IPS-NIHi7 (cell line): ENCODE measurements around the gene TMEM272.
A peak's percentile ranks its signal among the peaks of the same experiment; 100 is the strongest.
"Not testable (repeated sequence)": the region's sequence is repeated elsewhere in the genome, so short reads cannot be mapped to it uniquely, and the experiment has no call there.

Experiments
- DNase-seq: peaks from one replicate; pipeline ENCODE4 v3.0.0; 2012; ENCODE audit warnings: mixed read lengths; ENCODE audit errors: extremely low spot score

The TMEM272 gene

GRCh38 chr13:51825681-51826254 lies 19.2 kb downstream of the TMEM272 start:
- no peak for DNase-seq

- no peak for DNase-seq
Measured at GRCh38 chr13:51825165-51825592, 19.8 kb downstream of the TMEM272 start.

DNA sequence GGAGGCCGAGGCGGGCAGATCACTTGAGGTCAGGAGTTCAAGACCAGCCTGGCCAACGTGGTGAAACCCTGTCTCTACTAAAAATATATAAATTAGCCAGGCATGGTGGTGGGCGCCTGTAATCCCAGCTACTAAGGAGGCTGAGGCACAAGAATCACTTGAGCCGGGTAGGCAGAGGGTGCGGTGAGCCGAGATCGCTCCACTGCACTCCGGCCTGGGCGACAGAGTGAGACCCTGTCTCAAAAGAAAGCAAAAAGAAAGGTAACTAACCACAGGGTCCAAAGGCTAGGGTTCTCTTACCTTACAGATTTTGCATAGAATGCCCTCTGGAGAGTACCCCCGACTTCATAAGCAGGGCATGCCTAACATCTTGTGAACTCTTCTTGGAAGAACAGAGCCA lies 20.3 kb downstream of the TMEM272 start:
- not testable (repeated sequence) for DNase-seq

DNA sequence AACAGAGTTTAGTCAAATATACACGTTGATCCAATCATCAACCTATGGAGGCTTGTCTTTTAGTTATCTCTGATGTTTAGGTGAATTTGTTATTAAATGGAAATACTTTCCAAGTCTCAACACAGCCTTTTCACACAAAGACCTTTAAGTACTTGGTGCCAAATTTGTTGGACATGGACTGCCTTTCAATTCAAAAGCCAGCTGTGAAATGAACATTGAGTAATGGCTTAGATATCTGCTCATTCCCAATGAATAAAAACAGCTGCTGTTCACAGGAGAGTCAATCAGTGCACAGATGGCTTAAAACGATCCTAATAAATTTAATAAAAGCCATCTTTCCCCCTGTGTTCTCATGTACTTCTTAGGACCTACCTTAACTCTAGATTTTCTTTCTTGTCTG lies 21.1 kb downstream of the TMEM272 start:
- DNase-seq, result no peak

DNA sequence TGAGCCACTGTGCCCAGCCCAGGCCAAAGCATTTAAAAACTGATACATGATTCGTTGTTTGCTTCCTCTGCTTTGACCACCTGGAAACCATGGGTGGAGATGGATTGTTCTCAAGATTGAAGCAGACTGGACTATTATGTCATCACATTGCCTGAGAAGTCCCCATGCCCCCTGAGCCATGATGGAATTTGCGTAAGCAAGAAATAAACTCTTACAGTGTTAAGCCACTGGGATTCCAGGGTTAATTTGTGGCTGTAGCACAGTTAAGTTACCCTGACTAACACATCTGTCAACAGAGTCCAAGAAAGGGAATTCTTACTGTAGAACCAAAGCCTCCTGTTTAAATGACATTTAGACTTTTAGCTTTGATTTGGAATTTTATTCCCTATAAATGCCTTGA lies 21.6 kb downstream of the TMEM272 start:
- DNase-seq, result no peak

GRCh38 chr13:51822106-51822815 lies 22.7 kb downstream of the TMEM272 start:
- no peak for DNase-seq

GRCh38 chr13:51821606-51822005 lies 23.4 kb downstream of the TMEM272 start:
- DNase-seq, result no peak

GRCh38 chr13:51820016-51820597 lies 24.9 kb downstream of the TMEM272 start:
- DNase-seq, result no peak

DNA sequence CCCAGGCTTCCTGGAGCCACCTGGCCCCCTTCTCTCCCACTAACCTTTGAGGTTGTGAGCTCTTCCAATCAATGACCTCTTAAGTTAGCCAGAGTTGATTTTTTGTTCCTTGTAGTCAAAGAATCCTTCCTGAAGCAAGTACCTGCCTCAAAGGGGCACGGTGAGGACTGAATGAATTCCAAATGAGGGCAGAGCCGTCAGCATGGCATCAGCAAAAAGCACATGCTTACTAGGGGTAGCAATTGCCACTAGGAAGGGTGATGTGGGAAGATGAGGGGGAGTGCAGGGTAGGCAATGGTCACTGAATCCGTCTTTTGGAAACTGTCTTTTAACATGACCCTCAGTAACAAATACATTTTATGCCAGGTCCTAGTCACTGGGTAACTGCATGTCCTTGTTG lies 25.4 kb downstream of the TMEM272 start:
- DNase-seq, result no peak

DNA sequence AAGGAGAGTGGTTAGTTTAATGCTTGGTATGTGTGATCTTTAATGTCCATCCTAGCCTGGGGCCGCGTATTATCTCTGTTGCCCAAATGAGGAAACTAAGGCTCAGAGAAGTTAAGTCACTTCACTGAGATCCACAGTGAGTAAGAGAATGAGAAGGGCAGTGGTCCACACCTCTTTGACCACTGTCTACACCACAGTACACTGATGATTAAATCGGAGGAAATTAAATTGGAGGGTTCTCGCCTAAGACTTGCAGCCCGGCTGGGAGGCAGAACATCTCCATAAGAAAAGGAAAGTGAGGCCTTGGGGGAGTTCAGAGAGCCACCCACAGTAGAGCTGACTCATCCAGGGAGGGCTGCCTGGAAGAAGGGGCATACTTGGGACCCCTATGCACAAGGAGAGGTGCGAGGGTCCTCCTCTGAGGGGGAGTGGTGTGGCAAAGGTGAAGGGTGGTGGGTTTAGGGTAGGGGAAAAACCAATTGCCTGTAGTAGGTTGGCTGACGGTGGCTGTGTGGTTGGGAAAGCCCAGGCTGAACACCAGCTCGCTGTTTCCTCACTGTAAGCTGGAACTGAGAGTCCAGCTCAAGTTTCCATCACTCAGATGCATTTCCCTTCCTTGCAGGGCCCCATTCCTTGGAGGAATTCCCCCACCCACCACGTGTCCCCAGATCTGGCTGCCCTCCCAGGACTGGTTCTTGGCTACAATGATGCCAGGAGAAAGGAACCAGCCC lies 26.0 kb downstream of the TMEM272 start:
- DNase-seq, result no peak

DNA sequence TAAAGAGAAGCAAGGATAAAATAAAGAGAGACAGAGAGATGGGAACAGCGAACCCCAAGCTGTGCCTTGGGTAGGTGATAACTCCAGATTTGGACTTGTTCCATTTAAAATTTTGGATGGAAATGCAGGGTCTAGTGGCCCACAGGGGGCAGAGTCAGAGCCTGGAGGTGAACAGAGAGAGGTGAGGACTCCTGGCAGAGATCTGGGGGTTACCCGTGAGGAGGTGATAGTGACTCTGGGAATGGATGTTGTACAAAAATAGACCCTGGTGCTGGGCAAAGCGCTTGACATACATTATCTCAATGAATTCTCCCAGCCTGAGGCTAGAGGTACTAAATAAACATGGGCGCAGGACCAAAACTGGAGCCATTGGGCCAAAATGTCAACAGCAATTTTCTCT lies 26.7 kb downstream of the TMEM272 start:
- DNase-seq, result no peak

DNA sequence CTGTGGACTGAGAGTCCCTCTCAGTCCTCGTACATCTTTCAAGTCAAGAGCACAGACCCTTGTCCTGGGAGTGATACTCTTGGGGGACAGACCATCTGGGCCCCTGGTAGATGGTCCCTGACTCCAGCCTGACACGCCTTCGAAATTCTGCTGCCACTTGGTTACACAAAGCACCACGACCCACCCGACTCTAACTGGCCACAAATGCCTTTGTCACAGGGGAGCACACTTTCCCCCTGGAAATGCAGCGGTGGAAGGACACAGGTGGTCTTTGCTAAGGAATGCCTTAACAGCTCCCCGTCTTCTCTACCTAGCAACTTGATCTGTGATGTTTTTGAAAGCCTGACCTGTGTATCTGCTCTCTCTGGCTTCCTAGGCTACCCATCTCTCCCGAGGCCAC lies 27.3 kb downstream of the TMEM272 start:
- DNase-seq, result no peak

- no peak for DNase-seq
Measured at GRCh38 chr13:51816604-51817249, 28.2 kb downstream of the TMEM272 start.

- no peak for DNase-seq
Measured at GRCh38 chr13:51815848-51816247, 29.1 kb downstream of the TMEM272 start.

GRCh38 chr13:51814825-51815650 lies 29.9 kb downstream of the TMEM272 start:
- DNase-seq, result peak; percentile 80

- DNase-seq, result no peak
Measured at GRCh38 chr13:51814071-51814470, 30.9 kb downstream of the TMEM272 start.

- DNase-seq, result no peak
Measured at GRCh38 chr13:51811920-51812451, 33.0 kb downstream of the TMEM272 start.

DNA sequence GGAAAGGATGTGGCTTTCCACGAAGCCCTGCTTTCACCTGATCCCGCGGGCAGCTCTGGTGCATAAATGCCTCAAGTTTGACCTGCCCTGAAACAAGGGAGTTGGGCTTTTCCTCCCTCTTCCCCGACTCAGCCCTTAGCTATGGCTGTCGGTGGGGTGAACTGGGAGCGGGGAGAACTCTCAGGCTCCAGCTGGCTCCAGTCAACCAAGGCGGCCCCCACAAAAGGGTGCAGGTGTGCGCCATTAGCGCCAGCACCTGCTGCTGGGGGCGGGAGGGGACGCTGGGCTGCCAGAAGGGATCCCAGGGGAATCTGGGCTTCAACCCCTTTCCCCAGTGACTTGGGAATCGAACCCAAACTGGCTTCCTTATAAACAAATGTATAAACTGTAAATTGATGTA lies 33.9 kb downstream of the TMEM272 start:
- no peak for DNase-seq

DNA sequence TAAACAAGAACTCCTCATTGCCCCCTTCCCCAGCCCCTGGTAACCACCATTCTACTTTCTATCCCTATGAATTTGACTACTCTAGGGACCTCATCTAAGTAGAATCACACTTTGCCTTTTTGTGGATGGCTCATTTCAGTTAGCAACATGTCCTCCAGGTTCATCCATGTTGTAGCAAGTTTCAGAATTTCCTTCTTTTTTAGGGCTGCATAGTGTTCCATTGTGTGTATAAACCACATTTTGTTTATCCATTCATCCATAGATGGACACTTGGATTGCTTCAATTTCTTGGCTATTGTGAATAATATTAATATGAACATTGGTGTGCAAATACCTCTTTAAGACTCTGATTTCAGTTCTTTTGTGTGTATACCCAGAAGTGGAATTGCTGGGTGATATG lies 36.2 kb downstream of the TMEM272 start:
- no peak for DNase-seq

DNA sequence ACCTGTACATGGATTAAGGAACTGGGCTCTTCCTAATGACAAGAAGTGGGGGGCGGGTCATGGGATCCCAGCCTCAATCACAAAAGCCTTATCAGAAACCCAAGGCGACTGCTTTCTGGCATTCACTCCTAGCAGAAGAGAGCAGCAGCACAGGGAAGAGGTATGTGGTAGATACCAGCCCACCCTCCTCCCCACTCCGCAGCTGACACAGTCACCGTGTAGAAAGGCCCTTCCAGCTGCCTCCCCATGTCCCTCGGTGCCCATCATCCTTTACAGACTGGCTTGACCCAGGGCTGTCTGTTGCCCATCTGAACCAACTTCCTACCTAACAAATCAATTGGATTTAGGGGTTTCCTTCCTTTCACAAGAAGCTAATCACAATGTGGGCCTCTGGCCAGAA lies 37.9 kb downstream of the TMEM272 start:
- no peak for DNase-seq

DNA sequence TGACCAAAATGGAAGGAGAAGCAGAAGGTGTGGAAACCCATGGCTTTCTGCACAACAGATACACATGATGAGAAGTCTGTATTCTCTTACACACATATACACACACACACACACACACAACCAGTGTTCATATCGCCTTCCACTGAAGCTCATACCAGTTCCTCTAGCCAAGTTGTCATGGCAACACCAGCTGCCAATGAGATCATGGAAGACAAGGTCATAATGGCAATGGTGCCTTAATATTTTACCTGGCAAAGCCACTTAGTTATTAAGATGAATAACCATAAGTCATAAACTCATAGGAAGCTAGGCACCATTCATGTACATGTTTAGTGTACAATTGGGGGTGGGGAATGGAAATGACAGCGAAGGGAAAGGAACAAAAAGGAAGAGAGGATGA lies 38.4 kb downstream of the TMEM272 start:
- DNase-seq, result no peak
